Adrenal gland (tissue), 12 donors: ENCODE measurements around the gene IQGAP3. TPM values are rescaled to one million over a fixed set of nuclear protein-coding genes. Genes with fewer than 3 reads are reported as not detected.

Source experiments
- DNase-seq, 7 donors: peaks; one replicate each; pipeline ENCODE4 v3.0.0-alpha.2; 2019 to 2020
- H3K27ac ChIP-seq, 5 donors: fragments of 200-600 bp; sonication (generic) in 4 of 5; 1 replicate in 3 of 5; 2 replicates in 2 of 5; pipeline versions ENCODE4 v1.5.1 to v1.8.0; 2016 to 2020; ENCODE audit warnings: mild to moderate bottlenecking in 1 of 5
- H3K27me3 ChIP-seq: fragments of 200-600 bp; 2 replicates; pipeline ENCODE4 v1.8.0; 2021
- H3K36me3 ChIP-seq, 2 donors: fragments of 200-600 bp; replicated peaks in 1 of 2; 1 replicate in 1 of 2; 2 replicates in 1 of 2; pipeline versions ENCODE4 v1.5.1 to v1.8.0; 2018 to 2022
- H3K4me1 ChIP-seq, 2 donors: fragments of 200-600 bp; replicated peaks in 1 of 2; 1 replicate in 1 of 2; 2 replicates in 1 of 2; pipeline versions ENCODE4 v1.5.1 to v1.8.0; 2018 to 2021
- H3K4me3 ChIP-seq, 4 donors: fragments of 200-600 bp; sonication (generic) in 3 of 4; one replicate each; pipeline ENCODE4 v1.5.1; 2016 to 2018
- H3K9me3 ChIP-seq, 3 donors: fragments of 200-600 bp; sonication (generic) in 1 of 3; replicated peaks in 1 of 3; 1 replicate in 2 of 3; 2 replicates in 1 of 3; pipeline versions ENCODE4 v1.5.1 to v1.8.0; 2016 to 2021
- POLR2A ChIP-seq, 2 donors: fragments of 450-650 bp; IDR thresholded peaks; one replicate each; pipeline ENCODE4 v1.6.1; 2017; ENCODE audit warnings: antibody characterized with exemption in 2 of 2, mild to moderate bottlenecking in 2 of 2, moderate library complexity in 1 of 2
- WGBS, 4 donors: extraction: QIAGEN DNeasy Blood & Tissue Kit in 2 of 4; methylation state at CpG; one replicate each; pipeline versions ENCODE4 v1.1.5 to v1.1.7; 2013 to 2017; 5-methylcytosine and 5-hydroxymethylcytosine counted together
- intact Hi-C, 2 donors: fragments of 100-400 bp; cut with DNase I; formaldehyde crosslinking; loops; one replicate each; pipeline versions ENCODE4 v1.14.1 to v1.15.0; 2022 to 2023
- polyA plus RNA-seq, 3 donors: library from polyadenylated mRNA; stranded (reverse); fragments of 200-250 nt in 2 of 3; fragments of 350-450 nt in 1 of 3; fragmentation: Illumina TruSeq in 1 of 3; extraction: RNeasy Lipid Tissue Mini Kit (QIAGEN cat#74804) in 1 of 3; gene quantifications; one replicate each; pipeline ENCODE4 v1.2.3, GENCODE V29; 2013 to 2014
- small RNA-seq, 2 donors: library from RNA; depleted of rRNA; stranded (forward); fragments of <200 nt; gene quantifications; one replicate each; pipeline ENCODE3, GENCODE V24; 2016
- total RNA-seq, 9 donors: library from RNA; depleted of rRNA in 4 of 9; stranded (reverse); fragments of >200 nt in 4 of 9; fragments of 120-200 nt in 1 of 9; fragmentation: NEBNext Ultra II Directional in 1 of 9; extraction: Animal tissue kit (Norgen Biotek cat#: 25700) in 1 of 9; gene quantifications; one replicate each; pipeline versions ENCODE4 v1.1.0 to v1.2.4, GENCODE V29; 2013 to 2023
- TF ChIP-seq, protein P1 (sequence below), 6 experiments: fragments of 450-650 bp in 4 of 6; fragments of 200-600 bp in 2 of 6; sonication (generic) in 1 of 6; IDR thresholded peaks; 1 replicate in 5 of 6; 2 replicates in 1 of 6; pipeline versions ENCODE4 v1.5.1 to v1.8.0; 2016 to 2021; ENCODE audit warnings: antibody characterized with exemption in 6 of 6, mild to moderate bottlenecking in 2 of 6, moderate library complexity in 1 of 6
- donor health status: healthy with polysubstance abuse.
- donor health status: Bipolar disorder and iron deficiency.
- donor health status: DM: yes; HTN: yes; CAD: no.
- donor health status: DM: no; HTN: no; CAD: no.
- donor health status: DM: no; HTN: no; CAD: no.
- donor health status: DM: yes; HTN: yes; CAD: no.

Gene IQGAP3
- total and polyA plus RNA-seq, 12 donors = 0.16 to 5.3 (median 0.80) TPM

DNA sequence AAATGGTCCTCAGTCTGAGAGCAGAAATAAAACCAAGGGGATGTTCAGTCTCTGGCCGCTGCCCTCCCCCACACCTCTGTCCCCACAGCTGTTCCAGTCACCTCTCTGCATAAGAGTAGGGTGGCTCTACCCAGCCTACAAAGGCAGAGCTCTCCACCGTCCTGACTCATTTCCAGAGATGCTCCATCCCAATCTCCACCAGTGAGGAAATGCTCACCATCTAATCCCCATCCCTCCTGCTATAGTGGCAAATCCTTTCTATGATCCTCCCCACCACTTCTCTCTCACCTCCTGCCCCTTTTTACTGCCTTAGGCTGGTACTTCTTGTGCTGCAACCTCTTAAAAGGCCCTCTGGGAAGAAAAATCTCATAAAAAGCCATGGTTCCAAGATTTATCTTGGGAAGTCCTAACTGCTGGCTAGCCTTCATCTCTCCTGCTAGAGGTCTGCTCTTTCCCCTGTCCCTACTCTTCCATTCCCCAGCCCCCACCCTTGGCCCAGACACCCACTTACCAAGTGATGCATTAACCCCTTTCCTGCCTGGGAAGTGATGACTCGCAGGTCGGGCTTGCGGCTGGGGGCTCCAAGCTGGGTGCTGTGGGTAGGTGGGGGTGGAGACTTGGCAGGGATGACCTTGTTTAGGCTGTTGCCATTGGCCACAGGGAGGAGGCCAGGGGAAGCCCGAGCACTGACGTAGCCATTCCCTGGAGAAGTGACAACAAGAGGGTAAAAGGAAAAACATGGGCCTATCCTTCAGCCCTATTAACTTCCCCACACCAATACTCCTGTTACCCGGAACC, 95.7 kb downstream of the IQGAP3 start:
- WGBS, 4 donors = 30 to 55% (median 40%) methylated on average over 7 to 8 of the region's 8 CpGs
- intact Hi-C loops = no loop called here
- Histone ChIP-seq H3K4me1 (peaks cover 15 to 43% of the 10 kb centered on the region in 2 donors), H3K27ac (peak overlapping the region; percentile 6 to 92 (median 75)), H3K27me3 (no peaks in the 10 kb centered on the region), H3K36me3 (peaks cover 0 to 100% of the 10 kb centered on the region in 2 donors), H3K9me3 (no peaks in the 10 kb centered on the region), H3K4me3 (no peak overlapping the region)
- DNase-seq = peak in 2 of 7 donors; percentile 51 to 65
- TF ChIP-seq POLR2A (IDR thresholded peaks at IDR 0.05) = no peak
- TF ChIP-seq, protein P1, sequence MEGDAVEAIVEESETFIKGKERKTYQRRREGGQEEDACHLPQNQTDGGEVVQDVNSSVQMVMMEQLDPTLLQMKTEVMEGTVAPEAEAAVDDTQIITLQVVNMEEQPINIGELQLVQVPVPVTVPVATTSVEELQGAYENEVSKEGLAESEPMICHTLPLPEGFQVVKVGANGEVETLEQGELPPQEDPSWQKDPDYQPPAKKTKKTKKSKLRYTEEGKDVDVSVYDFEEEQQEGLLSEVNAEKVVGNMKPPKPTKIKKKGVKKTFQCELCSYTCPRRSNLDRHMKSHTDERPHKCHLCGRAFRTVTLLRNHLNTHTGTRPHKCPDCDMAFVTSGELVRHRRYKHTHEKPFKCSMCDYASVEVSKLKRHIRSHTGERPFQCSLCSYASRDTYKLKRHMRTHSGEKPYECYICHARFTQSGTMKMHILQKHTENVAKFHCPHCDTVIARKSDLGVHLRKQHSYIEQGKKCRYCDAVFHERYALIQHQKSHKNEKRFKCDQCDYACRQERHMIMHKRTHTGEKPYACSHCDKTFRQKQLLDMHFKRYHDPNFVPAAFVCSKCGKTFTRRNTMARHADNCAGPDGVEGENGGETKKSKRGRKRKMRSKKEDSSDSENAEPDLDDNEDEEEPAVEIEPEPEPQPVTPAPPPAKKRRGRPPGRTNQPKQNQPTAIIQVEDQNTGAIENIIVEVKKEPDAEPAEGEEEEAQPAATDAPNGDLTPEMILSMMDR (IDR thresholded peaks at IDR 0.05) = no peak

GRCh38 chr1:156475568-156476500, 96.5 kb downstream of the IQGAP3 start:
- intact Hi-C loops = no loop called here
- TF ChIP-seq, protein P1 (IDR thresholded peaks at IDR 0.05) = no peak
- TF ChIP-seq POLR2A (IDR thresholded peaks at IDR 0.05) = peak in 1 of 2 donors; percentile 61
- Histone ChIP-seq H3K27ac (peak overlapping the region; percentile 31 to 92 (median 75)), H3K9me3 (no peaks in the 10 kb centered on the region), H3K27me3 (no peaks in the 10 kb centered on the region), H3K4me3 (no peak overlapping the region), H3K36me3 (peaks cover 0 to 100% of the 10 kb centered on the region in 2 donors), H3K4me1 (peaks cover 13 to 45% of the 10 kb centered on the region in 2 donors)
- 36 to 50% (median 45%) methylated on average over 11 to 25 of the region's 25 CpGs for WGBS, 4 donors
- DNase-seq = peak; percentile 76 to 94 (median 87)

Small RNA genes lying within 50 kb of the gene (small RNA-seq; reads per million reads assigned to genes)
- gene RF00019 = 0 reads per million in 2 donors

Other genes with a start within 250 kb of the IQGAP3 start
- 100 to 1,000 TPM; 165 to 505 (median 266) TPM for gene CCT3, start 234.3 kb downstream of the IQGAP3 start, total RNA-seq
- gene CCT3, start 234.3 kb downstream of the IQGAP3 start, polyA plus RNA-seq = 100 to 1,000 TPM; 108 to 357 (median 189) TPM
- 1 to 10 TPM in 2 of 9 donors, under 1 TPM in 5, not detected in 2; 0.70 to 4.2 (median 0.85) TPM for gene TSACC, start 234.0 kb downstream of the IQGAP3 start, total RNA-seq
- gene TSACC, start 234.0 kb downstream of the IQGAP3 start, polyA plus RNA-seq = 1 to 10 TPM in 2 of 3 donors, not detected in 1; 3.1 to 3.4 TPM
- 1 to 10 TPM in 2 of 9 donors, under 1 TPM in 5, not detected in 2; 0.39 to 3.0 (median 0.98) TPM for gene RHBG, start 203.4 kb downstream of the IQGAP3 start, total RNA-seq
- gene RHBG, start 203.4 kb downstream of the IQGAP3 start, polyA plus RNA-seq = 1 to 10 TPM in 2 of 3 donors, under 1 TPM in 1; 0.16 to 1.9 (median 1.6) TPM
- gene MEF2D, start 71.8 kb downstream of the IQGAP3 start, total RNA-seq = 10 to 100 TPM in 8 of 9 donors, 1 to 10 TPM in 1; 7.8 to 89.9 (median 71.2) TPM
- 10 to 100 TPM; 29.1 to 37.4 (median 35.3) TPM for gene MEF2D, start 71.8 kb downstream of the IQGAP3 start, polyA plus RNA-seq
- not detected for gene TTC24, start 7.2 kb upstream of the IQGAP3 start, total RNA-seq
- under 1 TPM in 1 of 3 donors, not detected in 2; 0.20 TPM for gene TTC24, start 7.2 kb upstream of the IQGAP3 start, polyA plus RNA-seq
- gene NAXE, start 19.2 kb upstream of the IQGAP3 start, total RNA-seq = 100 to 1,000 TPM in 5 of 9 donors, 10 to 100 TPM in 4; 74.6 to 132 (median 103) TPM
- 100 to 1,000 TPM in 1 of 3 donors, 10 to 100 TPM in 2; 49.4 to 124 (median 69.9) TPM for gene NAXE, start 19.2 kb upstream of the IQGAP3 start, polyA plus RNA-seq
- 10 to 100 TPM in 8 of 9 donors, 1 to 10 TPM in 1; 7.8 to 42.4 (median 24.3) TPM for gene GPATCH4, start 28.9 kb upstream of the IQGAP3 start, total RNA-seq
- gene GPATCH4, start 28.9 kb upstream of the IQGAP3 start, polyA plus RNA-seq = 10 to 100 TPM; 13.9 to 72.2 (median 39.3) TPM
- 1 to 10 TPM in 2 of 9 donors, under 1 TPM in 4, not detected in 3; 0.17 to 1.5 (median 0.73) TPM for gene HAPLN2, start 46.9 kb upstream of the IQGAP3 start, total RNA-seq
- 1 to 10 TPM in 2 of 3 donors, not detected in 1; 2.2 to 3.1 TPM for gene HAPLN2, start 46.9 kb upstream of the IQGAP3 start, polyA plus RNA-seq
- gene BCAN, start 69.6 kb upstream of the IQGAP3 start, total RNA-seq = 10 to 100 TPM in 3 of 9 donors, under 1 TPM in 4, not detected in 2; 0.11 to 36.3 (median 0.57) TPM
- 10 to 100 TPM in 1 of 3 donors, 1 to 10 TPM in 2; 2.4 to 24.9 (median 8.9) TPM for gene BCAN, start 69.6 kb upstream of the IQGAP3 start, polyA plus RNA-seq
- gene NES, start 104.8 kb upstream of the IQGAP3 start, total RNA-seq = 10 to 100 TPM in 6 of 9 donors, 1 to 10 TPM in 3; 7.7 to 22.9 (median 13.6) TPM
- gene NES, start 104.8 kb upstream of the IQGAP3 start, polyA plus RNA-seq = 10 to 100 TPM; 13.2 to 26.9 (median 18.0) TPM
- gene CRABP2, start 133.0 kb upstream of the IQGAP3 start, total RNA-seq = 10 to 100 TPM in 1 of 9 donors, 1 to 10 TPM in 8; 3.1 to 11.6 (median 7.0) TPM
- 10 to 100 TPM in 2 of 3 donors, 1 to 10 TPM in 1; 5.0 to 17.8 (median 11.2) TPM for gene CRABP2, start 133.0 kb upstream of the IQGAP3 start, polyA plus RNA-seq
- 100 to 1,000 TPM in 1 of 9 donors, 10 to 100 TPM in 8; 22.3 to 140 (median 28.9) TPM for gene METTL25B, start 155.9 kb upstream of the IQGAP3 start, total RNA-seq
- 100 to 1,000 TPM in 1 of 3 donors, 10 to 100 TPM in 2; 17.4 to 127 (median 68.6) TPM for gene METTL25B, start 155.9 kb upstream of the IQGAP3 start, polyA plus RNA-seq
- 10 to 100 TPM; 10.6 to 38.5 (median 19.3) TPM for gene ISG20L2, start 156.2 kb upstream of the IQGAP3 start, total RNA-seq
- gene ISG20L2, start 156.2 kb upstream of the IQGAP3 start, polyA plus RNA-seq = 10 to 100 TPM in 1 of 3 donors, 1 to 10 TPM in 2; 5.5 to 40.0 (median 8.8) TPM
- 100 to 1,000 TPM in 5 of 9 donors, 10 to 100 TPM in 4; 46.7 to 140 (median 104) TPM for gene MRPL24, start 168.5 kb upstream of the IQGAP3 start, total RNA-seq
- gene MRPL24, start 168.5 kb upstream of the IQGAP3 start, polyA plus RNA-seq = 100 to 1,000 TPM; 154 to 294 (median 239) TPM
- 100 to 1,000 TPM; 119 to 159 (median 144) TPM for gene HDGF, start 179.1 kb upstream of the IQGAP3 start, total RNA-seq
- 100 to 1,000 TPM in 1 of 3 donors, 10 to 100 TPM in 2; 62.0 to 199 (median 96.0) TPM for gene HDGF, start 179.1 kb upstream of the IQGAP3 start, polyA plus RNA-seq
- 10 to 100 TPM; 35.9 to 77.5 (median 56.9) TPM for gene PRCC, start 195.0 kb upstream of the IQGAP3 start, total RNA-seq
- gene PRCC, start 195.0 kb upstream of the IQGAP3 start, polyA plus RNA-seq = 100 to 1,000 TPM in 1 of 3 donors, 10 to 100 TPM in 2; 63.4 to 137 (median 67.6) TPM
- 1 to 10 TPM in 5 of 9 donors, under 1 TPM in 3, not detected in 1; 0.11 to 4.8 (median 2.2) TPM for gene SH2D2A, start 244.3 kb upstream of the IQGAP3 start, total RNA-seq
- gene SH2D2A, start 244.3 kb upstream of the IQGAP3 start, polyA plus RNA-seq = 1 to 10 TPM in 1 of 3 donors, under 1 TPM in 2; 0.40 to 3.9 (median 0.91) TPM